ENCODE results near the gene ZNF865. TPM values are rescaled to one million over a fixed set of nuclear protein-coding genes. Genes with fewer than 3 reads are reported as not detected.
A peak's percentile ranks its signal among the peaks of the same experiment; 100 is the strongest.

ZNF865 gene
- total RNA-seq, 3 donors from 2014 or later (not counting 1 experiment from before 2014, with no cell fraction given): 18.5 to 22.1 (median 20.9) TPM

DNA sequence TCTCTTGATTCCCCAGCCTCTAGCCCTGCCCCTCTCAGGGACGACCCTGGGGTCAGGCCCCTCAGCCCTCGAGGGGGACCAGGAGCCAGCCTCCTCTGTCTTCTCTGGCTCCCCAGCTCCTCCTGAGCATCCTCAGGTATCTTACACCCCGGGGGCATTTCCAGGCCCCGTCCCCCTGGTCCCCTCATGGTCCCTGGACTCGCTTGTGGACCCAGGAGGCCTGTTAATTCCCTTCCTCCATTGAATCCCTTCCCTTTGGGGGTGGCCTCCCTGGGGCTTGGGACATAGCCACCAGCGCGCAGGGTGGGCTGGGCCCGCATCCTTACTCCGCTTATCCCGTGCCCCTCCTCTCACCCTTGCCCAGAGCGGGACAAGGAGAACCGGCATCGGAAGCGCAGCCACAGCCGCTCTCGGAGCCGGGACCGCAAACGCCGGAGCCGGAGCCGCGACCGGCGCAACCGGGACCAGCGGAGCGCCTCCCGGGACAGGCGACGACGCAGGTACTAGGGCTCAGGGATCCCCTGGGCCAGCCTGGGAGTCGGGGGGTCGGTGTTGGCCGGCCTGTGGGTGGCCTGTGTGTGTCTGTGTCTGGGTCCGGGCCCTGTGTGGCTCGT is 53.5 kb downstream of the ZNF865 start:
- H3K27ac ChIP-seq (ENCODE audit: low read length): no peak overlapping the region
- H3K36me3 Mint-ChIP-seq: peaks cover 8% of the 10 kb centered on the region
- intact Hi-C loops (cut with micrococcal nuclease): loop anchor here (10.0 kb wide), 2 partner anchors 656 to 1464 kb away; partner anchors contain the start of genes TSEN34 and ZSCAN5A
- no peak for DNase-seq
- H3K4me3 ChIP-seq (ENCODE audit: low read length): no peak overlapping the region
- peaks cover 52% of the 10 kb centered on the region for H3K4me1 ChIP-seq (ENCODE audit: control insufficient read depth, insufficient read depth, low read length)
- no peaks in the 10 kb centered on the region for H3K9me3 Mint-ChIP-seq
- TF ChIP-seq, protein P1, sequence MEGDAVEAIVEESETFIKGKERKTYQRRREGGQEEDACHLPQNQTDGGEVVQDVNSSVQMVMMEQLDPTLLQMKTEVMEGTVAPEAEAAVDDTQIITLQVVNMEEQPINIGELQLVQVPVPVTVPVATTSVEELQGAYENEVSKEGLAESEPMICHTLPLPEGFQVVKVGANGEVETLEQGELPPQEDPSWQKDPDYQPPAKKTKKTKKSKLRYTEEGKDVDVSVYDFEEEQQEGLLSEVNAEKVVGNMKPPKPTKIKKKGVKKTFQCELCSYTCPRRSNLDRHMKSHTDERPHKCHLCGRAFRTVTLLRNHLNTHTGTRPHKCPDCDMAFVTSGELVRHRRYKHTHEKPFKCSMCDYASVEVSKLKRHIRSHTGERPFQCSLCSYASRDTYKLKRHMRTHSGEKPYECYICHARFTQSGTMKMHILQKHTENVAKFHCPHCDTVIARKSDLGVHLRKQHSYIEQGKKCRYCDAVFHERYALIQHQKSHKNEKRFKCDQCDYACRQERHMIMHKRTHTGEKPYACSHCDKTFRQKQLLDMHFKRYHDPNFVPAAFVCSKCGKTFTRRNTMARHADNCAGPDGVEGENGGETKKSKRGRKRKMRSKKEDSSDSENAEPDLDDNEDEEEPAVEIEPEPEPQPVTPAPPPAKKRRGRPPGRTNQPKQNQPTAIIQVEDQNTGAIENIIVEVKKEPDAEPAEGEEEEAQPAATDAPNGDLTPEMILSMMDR (IDR thresholded peaks at IDR 0.05): no peak
- no peak overlapping the region for H3K4me3 Mint-ChIP-seq
- H3K27me3 ChIP-seq (ENCODE audit: control insufficient read depth, insufficient read depth, low read length): no peaks in the 10 kb centered on the region
- H3K27ac Mint-ChIP-seq: peak overlapping the region; percentile 64 to 99
- peaks cover 53 to 76% of the 10 kb centered on the region in 2 donors for H3K4me1 Mint-ChIP-seq
- ATAC-seq: no peak
- 96% methylated on average over 37 of the region's 37 CpGs for WGBS (ENCODE audit: insufficient coverage)
- no peaks in the 10 kb centered on the region for H3K9me3 ChIP-seq (ENCODE audit: control insufficient read depth, insufficient read depth, low read length)
- peaks cover 51% of the 10 kb centered on the region for H3K36me3 ChIP-seq (ENCODE audit: control insufficient read depth, insufficient read depth, low read length)
- no peaks in the 10 kb centered on the region for H3K27me3 Mint-ChIP-seq (ENCODE audit: low read depth in 2 of 2)

GRCh38 chr19:55659822-55660221 is 54.4 kb downstream of the ZNF865 start:
- no peaks in the 10 kb centered on the region for H3K27me3 Mint-ChIP-seq (ENCODE audit: low read depth in 2 of 2)
- no peak overlapping the region for H3K4me3 ChIP-seq (ENCODE audit: low read length)
- H3K4me3 Mint-ChIP-seq: peak overlapping the region; percentile 70
- no peaks in the 10 kb centered on the region for H3K9me3 ChIP-seq (ENCODE audit: control insufficient read depth, insufficient read depth, low read length)
- 96% methylated on average over 5 of the region's 9 CpGs for WGBS (ENCODE audit: insufficient coverage)
- H3K4me1 Mint-ChIP-seq: peaks cover 46 to 73% of the 10 kb centered on the region in 2 donors
- peaks cover 52% of the 10 kb centered on the region for H3K4me1 ChIP-seq (ENCODE audit: control insufficient read depth, insufficient read depth, low read length)
- peak overlapping the region; percentile 64 to 78 for H3K27ac Mint-ChIP-seq
- ATAC-seq (no peak), DNase-seq (no peak)
- TF ChIP-seq, protein P1 (IDR thresholded peaks at IDR 0.05): no peak
- H3K27me3 ChIP-seq (ENCODE audit: control insufficient read depth, insufficient read depth, low read length): no peaks in the 10 kb centered on the region
- no peaks in the 10 kb centered on the region for H3K9me3 Mint-ChIP-seq
- peaks cover 8% of the 10 kb centered on the region for H3K36me3 Mint-ChIP-seq
- intact Hi-C loops (cut with micrococcal nuclease): loop anchor here (10.0 kb wide), 2 partner anchors 655 to 1465 kb away; partner anchors contain the start of genes TSEN34 and ZSCAN5A
- H3K27ac ChIP-seq (ENCODE audit: low read length): no peak overlapping the region
- peaks cover 58% of the 10 kb centered on the region for H3K36me3 ChIP-seq (ENCODE audit: control insufficient read depth, insufficient read depth, low read length)

DNA sequence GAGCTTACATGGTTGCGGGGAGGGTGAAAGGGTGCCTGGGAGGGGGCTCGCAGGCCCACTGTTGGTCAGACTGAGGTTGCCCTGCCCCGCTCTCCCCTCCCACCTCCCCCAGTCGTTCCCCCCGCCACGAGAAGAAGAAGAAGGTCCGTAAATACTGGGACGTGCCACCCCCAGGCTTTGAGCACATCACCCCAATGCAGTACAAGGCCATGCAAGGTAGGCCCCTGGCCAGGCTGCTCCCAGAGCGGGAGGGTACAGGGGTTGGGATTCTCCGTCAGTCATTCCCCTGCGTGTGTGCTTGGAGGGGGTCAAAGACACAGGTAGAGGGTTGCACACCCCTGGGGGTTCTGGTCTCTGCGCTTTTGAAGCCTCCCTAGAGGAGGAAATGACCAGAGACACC is 55.0 kb downstream of the ZNF865 start:
- ATAC-seq: no peak
- no peak for DNase-seq
- no peak overlapping the region for H3K4me3 Mint-ChIP-seq
- Histone ChIP-seq H3K4me1 (ENCODE audit: control insufficient read depth, insufficient read depth, low read length) (peaks cover 52% of the 10 kb centered on the region), H3K9me3 (ENCODE audit: control insufficient read depth, insufficient read depth, low read length) (no peaks in the 10 kb centered on the region), H3K27ac (ENCODE audit: low read length) (no peak overlapping the region), H3K4me3 (ENCODE audit: low read length) (no peak overlapping the region), H3K36me3 (ENCODE audit: control insufficient read depth, insufficient read depth, low read length) (peaks cover 61% of the 10 kb centered on the region), H3K27me3 (ENCODE audit: control insufficient read depth, insufficient read depth, low read length) (no peaks in the 10 kb centered on the region)
- peak overlapping the region in 1 of 2 donors; percentile 78 for H3K27ac Mint-ChIP-seq
- peaks cover 8% of the 10 kb centered on the region for H3K36me3 Mint-ChIP-seq
- intact Hi-C loops (cut with micrococcal nuclease): no loop called here
- WGBS (ENCODE audit: insufficient coverage): 94% methylated on average over 9 of the region's 12 CpGs
- TF ChIP-seq, protein P1 (IDR thresholded peaks at IDR 0.05): no peak
- no peaks in the 10 kb centered on the region for H3K9me3 Mint-ChIP-seq
- no peaks in the 10 kb centered on the region for H3K27me3 Mint-ChIP-seq (ENCODE audit: low read depth in 2 of 2)
- peaks cover 43 to 73% of the 10 kb centered on the region in 2 donors for H3K4me1 Mint-ChIP-seq

Measured in natural killer cell (primary cell).